GM19397 (cell line): ENCODE measurements around the gene RNF112.
A peak's percentile ranks its signal among the peaks of the same experiment; 100 is the strongest.

Source experiments
- ATAC-seq: cut with Tn5 transposase; IDR thresholded peaks from one replicate; pipeline ENCODE4 v1.9.1; 2021; ENCODE audit warnings: mild to moderate bottlenecking, moderate library complexity; ENCODE audit not compliant: unreplicated experiment

Gene RNF112

GRCh38 chr17:19410875-19411620, at the start of gene RNF112:
Gene RNF112, plus strand, starts transcription at chr17:19411232. Its CDS starts 177 bp downstream, at chr17:19411409.
- no peak for ATAC-seq

GRCh38 chr17:19361326-19361725, 49.7 kb upstream of the RNF112 start:
- no peak for ATAC-seq

- no peak for ATAC-seq
Measured at GRCh38 chr17:19361944-19362276, 49.1 kb upstream of the RNF112 start.

GRCh38 chr17:19362277-19363113, 48.5 kb upstream of the RNF112 start, which contains the start of gene B9D1:
Gene B9D1, minus strand, starts transcription at chr17:19362723. Its CDS starts 154 bp downstream, at chr17:19362569.
- ATAC-seq: peak; percentile 80

GRCh38 chr17:19363114-19363438, 48.0 kb upstream of the RNF112 start:
- no peak for ATAC-seq

- ATAC-seq: no peak
Measured at GRCh38 chr17:19363460-19364035, 47.5 kb upstream of the RNF112 start.

- ATAC-seq: no peak
Measured at GRCh38 chr17:19364699-19365498, 46.1 kb upstream of the RNF112 start.

- ATAC-seq: no peak
Measured at GRCh38 chr17:19365499-19365817, 45.6 kb upstream of the RNF112 start.

- no peak for ATAC-seq
Measured at GRCh38 chr17:19365833-19366636, 45.0 kb upstream of the RNF112 start.

GRCh38 chr17:19366637-19366972, 44.4 kb upstream of the RNF112 start:
- no peak for ATAC-seq

GRCh38 chr17:19368229-19368628, 42.8 kb upstream of the RNF112 start:
- no peak for ATAC-seq

GRCh38 chr17:19369107-19369778, 41.8 kb upstream of the RNF112 start:
- ATAC-seq: no peak

GRCh38 chr17:19369846-19370492, 41.1 kb upstream of the RNF112 start:
- ATAC-seq: no peak

GRCh38 chr17:19370493-19370960, 40.5 kb upstream of the RNF112 start:
- peak; percentile 50 for ATAC-seq

- ATAC-seq: no peak
Measured at GRCh38 chr17:19371259-19372010, 39.6 kb upstream of the RNF112 start.

- no peak for ATAC-seq
Measured at GRCh38 chr17:19372011-19372370, 39.0 kb upstream of the RNF112 start.

GRCh38 chr17:19372439-19372838, 38.6 kb upstream of the RNF112 start:
- ATAC-seq: no peak

- ATAC-seq: no peak
Measured at GRCh38 chr17:19372866-19373504, 38.0 kb upstream of the RNF112 start.
